GM10248 (cell line): ENCODE results near the gene LPGAT1.

Experiments
- CTCF ChIA-PET: fragments of 300-600 bp; sonication (Branson Sonifier 250); formaldehyde crosslinking; extraction: SDS; loops from one replicate; lab custom pipeline; 2021; ENCODE audit warnings: antibody characterized with exemption; lab: Yijun Ruan, JAX
- POLR2A ChIA-PET: fragments of 350-650 bp; sonication (Branson Sonifier 250); formaldehyde crosslinking; extraction: SDS; loops from one replicate; lab custom pipeline; 2020; ENCODE audit warnings: antibody characterized with exemption; lab: Yijun Ruan, JAX
- DNase-seq: peaks from one replicate; pipeline ENCODE4 v3.0.0; 2012; ENCODE audit errors: extremely low spot score
- CTCF ChIP-seq: IDR thresholded peaks from 2 replicates; pipeline ENCODE4 v1.5.1; 2012; ENCODE audit warnings: mild to moderate bottlenecking, low read depth; ENCODE audit errors: extremely low read depth, missing control alignments, control extremely low read depth

The LPGAT1 gene

GRCh38 chr1:211788626-211789025 lies 41.9 kb downstream of the LPGAT1 start:
- no peak for DNase-seq
- CTCF ChIA-PET = interaction anchor here (1.2 to 2.8 kb wide), 5 partner anchors 8 to 90 kb away, joined by 4 to 11 read pairs (median 5); no protein-coding TSS in a partner anchor
- POLR2A ChIA-PET = no interaction called here
- no peak for TF ChIP-seq CTCF

- TF ChIP-seq CTCF = no peak
- ChIA-PET POLR2A (no interaction called here), CTCF (interaction anchor here (1.0 to 4.3 kb wide), 2 partner anchors 59 to 85 kb away, joined by 3 to 16 read pairs; no protein-coding TSS in a partner anchor)
- no peak for DNase-seq
Observed at GRCh38 chr1:211783897-211784296, 46.7 kb downstream of the LPGAT1 start.

GRCh38 chr1:211783266-211783665 lies 47.3 kb downstream of the LPGAT1 start:
- CTCF ChIA-PET = interaction anchor here (1.0 kb wide), 1 partner anchor 59 kb away, joined by 3 read pairs; no protein-coding TSS in a partner anchor
- POLR2A ChIA-PET = no interaction called here
- DNase-seq = no peak
- TF ChIP-seq CTCF = no peak

- CTCF ChIA-PET = interaction anchor here (0.8 to 1.3 kb wide), 4 partner anchors 8 to 38 kb away, joined by 3 to 5 read pairs (median 4); no protein-coding TSS in a partner anchor
- DNase-seq = peak; percentile 20
- TF ChIP-seq CTCF = no peak
- POLR2A ChIA-PET = no interaction called here
Observed at GRCh38 chr1:211781260-211781659, 49.3 kb downstream of the LPGAT1 start.

- POLR2A ChIA-PET = no interaction called here
- no peak for DNase-seq
- TF ChIP-seq CTCF = no peak
- CTCF ChIA-PET = no interaction called here
Observed at GRCh38 chr1:211775170-211775569, 55.4 kb downstream of the LPGAT1 start.

GRCh38 chr1:211764701-211765100 lies 65.9 kb downstream of the LPGAT1 start:
- DNase-seq = no peak
- ChIA-PET CTCF (interaction anchor here (0.9 kb wide), 1 partner anchor 67 kb away, joined by 3 read pairs; no protein-coding TSS in a partner anchor), POLR2A (no interaction called here)
- TF ChIP-seq CTCF = no peak

- ChIA-PET CTCF (interaction anchor here (1.0 to 2.7 kb wide), 11 partner anchors 8 to 176 kb away, joined by 3 to 10 read pairs (median 3); no protein-coding TSS in a partner anchor), POLR2A (no interaction called here)
- no peak for DNase-seq
- TF ChIP-seq CTCF = no peak
Observed at GRCh38 chr1:211762206-211762605, 68.4 kb downstream of the LPGAT1 start.
